ENCODE measurements around the gene ERBB4. TPM values are rescaled to one million over a fixed set of nuclear protein-coding genes. Genes with fewer than 3 reads are reported as not detected.

The ERBB4 gene
- total RNA-seq, 4 donors from 2014 or later = 5.5 to 21.0 (median 18.3) TPM

- Histone ChIP-seq H3K27ac (no peak overlapping the region), H3K36me3 (no peaks in the 10 kb centered on the region), H3K9me3 (no peaks in the 10 kb centered on the region), H3K4me1 (no peaks in the 10 kb centered on the region), H3K4me3 (replicated peaks in 1 of 3) (no peak overlapping the region), H3K27me3 (no peaks in the 10 kb centered on the region)
- no peak for DNase-seq
- intact Hi-C loops (cut with DNase I) = no loop called here
- WGBS, 2 donors = 73 to 80% methylated on average over 1 of the region's 1 CpG
- no peak for TF ChIP-seq POLR2A (IDR thresholded peaks at IDR 0.05)
- TF ChIP-seq, protein P1, sequence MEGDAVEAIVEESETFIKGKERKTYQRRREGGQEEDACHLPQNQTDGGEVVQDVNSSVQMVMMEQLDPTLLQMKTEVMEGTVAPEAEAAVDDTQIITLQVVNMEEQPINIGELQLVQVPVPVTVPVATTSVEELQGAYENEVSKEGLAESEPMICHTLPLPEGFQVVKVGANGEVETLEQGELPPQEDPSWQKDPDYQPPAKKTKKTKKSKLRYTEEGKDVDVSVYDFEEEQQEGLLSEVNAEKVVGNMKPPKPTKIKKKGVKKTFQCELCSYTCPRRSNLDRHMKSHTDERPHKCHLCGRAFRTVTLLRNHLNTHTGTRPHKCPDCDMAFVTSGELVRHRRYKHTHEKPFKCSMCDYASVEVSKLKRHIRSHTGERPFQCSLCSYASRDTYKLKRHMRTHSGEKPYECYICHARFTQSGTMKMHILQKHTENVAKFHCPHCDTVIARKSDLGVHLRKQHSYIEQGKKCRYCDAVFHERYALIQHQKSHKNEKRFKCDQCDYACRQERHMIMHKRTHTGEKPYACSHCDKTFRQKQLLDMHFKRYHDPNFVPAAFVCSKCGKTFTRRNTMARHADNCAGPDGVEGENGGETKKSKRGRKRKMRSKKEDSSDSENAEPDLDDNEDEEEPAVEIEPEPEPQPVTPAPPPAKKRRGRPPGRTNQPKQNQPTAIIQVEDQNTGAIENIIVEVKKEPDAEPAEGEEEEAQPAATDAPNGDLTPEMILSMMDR (IDR thresholded peaks at IDR 0.05) = no peak
These were observed 829.2 kb downstream of the ERBB4 start for GRCh38 chr2:211709389-211709788.

GRCh38 chr2:211692689-211693088 lies 845.9 kb downstream of the ERBB4 start:
- no peak for DNase-seq
- WGBS, 2 donors = 80 to 84% methylated on average over 2 of the region's 2 CpGs
- intact Hi-C loops (cut with DNase I) = no loop called here

GRCh38 chr2:211690736-211691135 lies 847.9 kb downstream of the ERBB4 start:
- TF ChIP-seq, protein P1 (IDR thresholded peaks at IDR 0.05) = no peak
- TF ChIP-seq POLR2A (IDR thresholded peaks at IDR 0.05) = no peak
- Histone ChIP-seq H3K9me3 (no peaks in the 10 kb centered on the region), H3K27me3 (no peaks in the 10 kb centered on the region), H3K4me1 (no peaks in the 10 kb centered on the region), H3K36me3 (no peaks in the 10 kb centered on the region), H3K4me3 (replicated peaks in 1 of 3) (no peak overlapping the region), H3K27ac (no peak overlapping the region)
- intact Hi-C loops (cut with DNase I) = no loop called here
- no peak for DNase-seq
- 88 to 90% methylated on average over 1 of the region's 1 CpG for WGBS, 2 donors

More at GRCh38 chr2:211692689-211693088, 845.9 kb downstream of the ERBB4 start:
- TF ChIP-seq, protein P1 (IDR thresholded peaks at IDR 0.05) = no peak
- TF ChIP-seq POLR2A (IDR thresholded peaks at IDR 0.05) = no peak
- no peaks in the 10 kb centered on the region for H3K27me3 ChIP-seq
- no peaks in the 10 kb centered on the region for H3K36me3 ChIP-seq
- H3K4me3 ChIP-seq (replicated peaks in 1 of 3) = no peak overlapping the region
- no peaks in the 10 kb centered on the region for H3K9me3 ChIP-seq
- no peak overlapping the region for H3K27ac ChIP-seq
- H3K4me1 ChIP-seq = no peaks in the 10 kb centered on the region

DNA sequence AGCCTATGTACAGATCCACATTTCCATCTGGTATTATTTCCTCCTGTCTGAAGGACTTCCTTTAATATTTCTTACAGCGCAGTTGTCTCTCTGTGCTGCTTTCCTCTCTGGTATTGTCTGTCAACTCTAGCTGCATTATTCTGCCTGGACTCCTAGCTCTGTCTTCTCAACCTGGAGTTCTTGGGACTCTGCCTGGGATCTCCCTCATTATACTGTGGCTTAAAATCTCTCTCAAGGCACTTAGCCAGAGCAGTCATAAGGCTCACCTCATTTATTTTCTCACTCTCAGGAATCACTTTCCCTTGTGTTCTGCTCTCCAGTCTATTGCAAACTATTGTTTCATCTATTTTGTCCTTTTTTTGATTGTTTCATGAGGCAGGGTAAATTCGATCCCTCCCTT lies 850.4 kb downstream of the ERBB4 start:
- no peak for DNase-seq
- H3K27ac ChIP-seq = no peak overlapping the region
- TF ChIP-seq POLR2A (IDR thresholded peaks at IDR 0.05) = no peak
- TF ChIP-seq, protein P1 (IDR thresholded peaks at IDR 0.05) = no peak
- intact Hi-C loops (cut with DNase I) = no loop called here
- H3K4me3 ChIP-seq (replicated peaks in 1 of 3) = no peak overlapping the region
- no peaks in the 10 kb centered on the region for H3K27me3 ChIP-seq
- 59 to 72% methylated on average over 2 of the region's 2 CpGs for WGBS, 2 donors
- H3K9me3 ChIP-seq = peaks cover under 1% of the 10 kb centered on the region
- H3K36me3 ChIP-seq = no peaks in the 10 kb centered on the region
- H3K4me1 ChIP-seq = no peaks in the 10 kb centered on the region

- H3K36me3 ChIP-seq = no peaks in the 10 kb centered on the region
- intact Hi-C loops (cut with DNase I) = no loop called here
- H3K4me3 ChIP-seq (replicated peaks in 1 of 3) = no peak overlapping the region
- no peak overlapping the region for H3K27ac ChIP-seq
- no peaks in the 10 kb centered on the region for H3K9me3 ChIP-seq
- TF ChIP-seq POLR2A (IDR thresholded peaks at IDR 0.05) = no peak
- TF ChIP-seq, protein P1 (IDR thresholded peaks at IDR 0.05) = no peak
- H3K27me3 ChIP-seq = no peaks in the 10 kb centered on the region
- H3K4me1 ChIP-seq = no peaks in the 10 kb centered on the region
- no peak for DNase-seq
- WGBS, 2 donors = 75 to 82% methylated on average over 2 of the region's 2 CpGs
These were observed 863.9 kb downstream of the ERBB4 start for GRCh38 chr2:211674715-211675114.
